SU-DHL-6 (cell line): ENCODE data around the gene KRT32.

Source experiments
- H2AFZ ChIP-seq: fragments of 200-600 bp; sonication (generic); 2 replicates; pipeline ENCODE4 v1.6.1; 2014; ENCODE audit warnings: low read depth, mild to moderate bottlenecking, moderate library complexity, mixed read lengths, antibody characterized with exemption, low read length; ENCODE audit not compliant: severe bottlenecking
- H3F3A ChIP-seq: fragments of 200-600 bp; shearing (Covaris generic); 2 replicates; pipeline ENCODE4 v1.6.0; 2016; ENCODE audit warnings: antibody characterized with exemption, mild to moderate bottlenecking; ENCODE audit not compliant: insufficient read depth
- H3K27ac ChIP-seq: fragments of 200-600 bp; sonication (generic); 2 replicates; pipeline ENCODE4 v1.5.1; 2016; ENCODE audit warnings: low read depth, mild to moderate bottlenecking, low read length, moderate library complexity, mixed read lengths
- H3K27me3 ChIP-seq: fragments of 200-600 bp; sonication (generic), shearing (Covaris generic); 2 replicates; pipeline ENCODE4 v1.6.0; 2014; ENCODE audit warnings: mild to moderate bottlenecking, low read length
- H3K36me3 ChIP-seq: fragments of 200-600 bp; sonication (generic); 2 replicates; pipeline ENCODE4 v1.6.1; 2014; ENCODE audit warnings: mild to moderate bottlenecking, low read length, mixed read lengths
- H3K4me2 ChIP-seq: fragments of 300-600, 200-600 bp; shearing (Covaris generic), sonication (generic); 2 replicates; pipeline ENCODE4 v1.6.0; 2014; ENCODE audit warnings: low read length, low read depth, mild to moderate bottlenecking; ENCODE audit not compliant: poor library complexity, severe bottlenecking
- H3K4me3 ChIP-seq: fragments of 200-600 bp; sonication (generic); 2 replicates; pipeline ENCODE4 v1.5.1; 2014; ENCODE audit warnings: antibody characterized with exemption, low read length, mild to moderate bottlenecking, mixed read lengths; ENCODE audit not compliant: insufficient read depth, poor library complexity, severe bottlenecking
- H3K79me2 ChIP-seq: fragments of 200-600 bp; sonication (generic); 2 replicates; pipeline ENCODE4 v1.6.1; 2014; ENCODE audit warnings: mild to moderate bottlenecking, low read length, moderate library complexity; ENCODE audit not compliant: insufficient read depth
- H3K9ac ChIP-seq: fragments of 200-600 bp; sonication (generic); 2 replicates; pipeline ENCODE4 v1.7.0; 2014; ENCODE audit warnings: mild to moderate bottlenecking, low read length
- H3K9me2 ChIP-seq: fragments of 200-600 bp; sonication (generic); replicated peaks from 2 replicates; pipeline ENCODE4 v1.6.1; 2014; ENCODE audit warnings: low read length; ENCODE audit not compliant: insufficient read depth
- H3K9me3 ChIP-seq: fragments of 200-600 bp; sonication (generic); 2 replicates; pipeline ENCODE4 v1.6.1; 2014; ENCODE audit warnings: low read length, mixed read lengths; ENCODE audit not compliant: insufficient read depth
- H4K20me1 ChIP-seq: fragments of 200-600 bp; sonication (generic); 2 replicates; pipeline ENCODE4 v1.6.1; 2014; ENCODE audit warnings: low read depth, mild to moderate bottlenecking, antibody characterized with exemption, low read length, moderate library complexity, mixed read lengths
- EZH2phosphoT487 ChIP-seq: fragments of 200-600 bp; sonication (generic), shearing (Covaris generic); conservative IDR thresholded peaks from 2 replicates; pipeline ENCODE4 v1.6.1; 2018; ENCODE audit warnings: mild to moderate bottlenecking, antibody characterized with exemption, low read length, moderate library complexity, mixed read lengths
- TF ChIP-seq, protein P1 (sequence below): fragments of 200-600 bp; sonication (generic); IDR thresholded peaks from one replicate; pipeline ENCODE4 v1.5.1; 2017; ENCODE audit warnings: antibody characterized with exemption, mild to moderate bottlenecking, low read length, moderate library complexity; ENCODE audit not compliant: insufficient read depth, poor library complexity, severe bottlenecking

KRT32 gene

GRCh38 chr17:41420134-41420533 lies 47.1 kb downstream of the KRT32 start:
- Histone ChIP-seq H2AFZ (no peak overlapping the region), H3K27ac (no peak overlapping the region), H3K27me3 (no peaks in the 10 kb centered on the region)

DNA sequence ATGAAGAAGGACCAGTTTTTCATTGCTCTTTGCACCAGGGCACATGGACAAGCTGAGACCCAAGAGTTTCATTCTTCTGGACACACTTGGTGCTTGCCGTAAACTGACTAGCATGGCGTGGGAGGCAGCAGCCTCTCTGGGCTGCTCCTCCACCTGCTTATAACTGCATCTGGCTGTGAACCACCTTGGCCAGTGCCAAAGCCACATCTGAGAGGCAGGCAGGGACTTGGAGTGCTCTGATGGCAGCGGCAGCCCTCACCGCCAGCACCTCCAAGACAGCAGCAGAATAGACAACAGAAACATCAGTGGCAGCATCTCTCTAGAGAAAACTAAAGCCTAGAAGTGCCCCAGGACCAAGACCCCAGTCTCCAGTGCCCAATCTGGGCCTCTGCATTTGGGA lies 47.5 kb downstream of the KRT32 start:
- Histone ChIP-seq H4K20me1 (no peaks in the 10 kb centered on the region), H3K36me3 (no peaks in the 10 kb centered on the region), H3K27me3 (no peaks in the 10 kb centered on the region), H3F3A (no peaks in the 10 kb centered on the region), H3K4me2 (no peak overlapping the region), H3K4me3 (no peak overlapping the region), H3K9me3 (no peaks in the 10 kb centered on the region), H3K9ac (no peak overlapping the region), H3K27ac (no peak overlapping the region), H3K9me2 (no peaks in the 10 kb centered on the region), H3K79me2 (no peaks in the 10 kb centered on the region), H2AFZ (no peak overlapping the region)
- TF ChIP-seq, protein P1, sequence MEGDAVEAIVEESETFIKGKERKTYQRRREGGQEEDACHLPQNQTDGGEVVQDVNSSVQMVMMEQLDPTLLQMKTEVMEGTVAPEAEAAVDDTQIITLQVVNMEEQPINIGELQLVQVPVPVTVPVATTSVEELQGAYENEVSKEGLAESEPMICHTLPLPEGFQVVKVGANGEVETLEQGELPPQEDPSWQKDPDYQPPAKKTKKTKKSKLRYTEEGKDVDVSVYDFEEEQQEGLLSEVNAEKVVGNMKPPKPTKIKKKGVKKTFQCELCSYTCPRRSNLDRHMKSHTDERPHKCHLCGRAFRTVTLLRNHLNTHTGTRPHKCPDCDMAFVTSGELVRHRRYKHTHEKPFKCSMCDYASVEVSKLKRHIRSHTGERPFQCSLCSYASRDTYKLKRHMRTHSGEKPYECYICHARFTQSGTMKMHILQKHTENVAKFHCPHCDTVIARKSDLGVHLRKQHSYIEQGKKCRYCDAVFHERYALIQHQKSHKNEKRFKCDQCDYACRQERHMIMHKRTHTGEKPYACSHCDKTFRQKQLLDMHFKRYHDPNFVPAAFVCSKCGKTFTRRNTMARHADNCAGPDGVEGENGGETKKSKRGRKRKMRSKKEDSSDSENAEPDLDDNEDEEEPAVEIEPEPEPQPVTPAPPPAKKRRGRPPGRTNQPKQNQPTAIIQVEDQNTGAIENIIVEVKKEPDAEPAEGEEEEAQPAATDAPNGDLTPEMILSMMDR = no peak
- TF ChIP-seq EZH2phosphoT487 = no peak

More at GRCh38 chr17:41420134-41420533, 47.1 kb downstream of the KRT32 start:
- Histone ChIP-seq H3K9ac (no peak overlapping the region), H3K36me3 (no peaks in the 10 kb centered on the region), H4K20me1 (no peaks in the 10 kb centered on the region), H3K4me2 (no peak overlapping the region), H3K9me2 (no peaks in the 10 kb centered on the region), H3F3A (no peaks in the 10 kb centered on the region), H3K79me2 (no peaks in the 10 kb centered on the region), H3K9me3 (no peaks in the 10 kb centered on the region), H3K4me3 (no peak overlapping the region)
- no peak for TF ChIP-seq EZH2phosphoT487
- TF ChIP-seq, protein P1 = no peak

DNA sequence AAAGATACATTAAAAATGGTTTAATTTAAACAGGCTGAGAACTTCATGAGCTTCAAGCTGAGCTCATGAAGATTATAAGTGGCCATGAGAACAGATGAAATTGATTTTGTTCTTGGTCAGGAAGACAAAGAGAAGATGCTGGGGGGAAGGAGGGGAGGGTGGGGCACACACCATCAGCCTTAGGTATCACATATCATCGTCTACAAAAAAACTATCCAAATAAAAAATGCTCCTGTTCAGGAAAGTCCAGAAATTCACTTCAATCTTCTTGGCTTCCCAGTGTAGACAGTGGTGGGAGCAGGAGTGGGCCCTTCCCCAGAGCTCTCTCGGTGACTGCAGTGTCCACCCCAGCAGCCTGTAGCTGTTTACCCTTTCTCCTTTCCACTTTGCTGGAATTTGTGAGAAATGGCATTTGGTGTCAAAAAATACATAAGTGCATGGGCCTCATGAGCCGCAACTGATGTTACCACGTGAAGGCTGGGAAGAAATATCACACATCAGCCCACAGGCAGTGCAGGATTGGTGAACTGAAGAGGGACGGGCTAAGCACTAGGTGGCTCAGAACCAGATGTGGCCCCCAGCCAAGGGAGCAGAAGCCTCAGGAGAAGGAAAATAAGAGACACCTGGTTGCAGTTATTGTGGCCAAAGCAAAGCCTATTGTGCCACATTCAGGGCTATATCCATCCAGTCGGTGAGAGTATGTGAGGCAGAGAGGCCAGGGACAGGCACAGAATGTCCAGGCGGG lies 48.9 kb downstream of the KRT32 start:
- H2AFZ ChIP-seq = no peak overlapping the region
- TF ChIP-seq EZH2phosphoT487 = no peak
- TF ChIP-seq, protein P1 = no peak

More for the DNA sequence above, 48.9 kb downstream of the KRT32 start:
- H3K9me3 ChIP-seq = no peaks in the 10 kb centered on the region
- no peaks in the 10 kb centered on the region for H3F3A ChIP-seq
- no peaks in the 10 kb centered on the region for H3K27me3 ChIP-seq
- no peak overlapping the region for H3K9ac ChIP-seq
- H3K27ac ChIP-seq = no peak overlapping the region
- no peaks in the 10 kb centered on the region for H3K79me2 ChIP-seq
- no peaks in the 10 kb centered on the region for H3K9me2 ChIP-seq
- no peak overlapping the region for H3K4me3 ChIP-seq
- no peak overlapping the region for H3K4me2 ChIP-seq
- H3K36me3 ChIP-seq = no peaks in the 10 kb centered on the region
- H4K20me1 ChIP-seq = no peaks in the 10 kb centered on the region
